Measurements from ENCODE around the gene SFTPB. TPM values are rescaled to one million over a fixed set of nuclear protein-coding genes. Genes with fewer than 3 reads are reported as not detected.

SFTPB gene
- total and polyA plus RNA-seq, 4 donors = not detected

- 84% methylated on average over 15 of the region's 15 CpGs for WGBS
- no peaks in the 10 kb centered on the region for H3K9me3 ChIP-seq (ENCODE audit: control insufficient read depth in 4 of 4, low read length in 3 of 4)
- H3K27me3 ChIP-seq (ENCODE audit: control insufficient read depth in 4 of 4, insufficient read depth in 4 of 4, low read length in 3 of 4) = no peaks in the 10 kb centered on the region
- H3K27ac ChIP-seq (ENCODE audit: low read depth in 1 of 2, low read length in 2 of 2) = peak overlapping the region; percentile 96 to 99
- peaks cover 27 to 62% (median 44%) of the 10 kb centered on the region in 4 donors for H3K4me1 ChIP-seq (ENCODE audit: control insufficient read depth in 4 of 4, insufficient read depth in 4 of 4, low read length in 3 of 4)
- DNase-seq (ENCODE audit: low spot score) = no peak
- no peak overlapping the region for H3K4me3 ChIP-seq (ENCODE audit: low read depth in 1 of 3, low read length in 3 of 3)
- H3K36me3 ChIP-seq (ENCODE audit: control insufficient read depth in 4 of 4, insufficient read depth in 3 of 4, low read depth in 1 of 4, low read length in 3 of 4) = no peaks in the 10 kb centered on the region
- peak overlapping the region in 1 of 2 donors; percentile 76 for H3K9ac ChIP-seq (ENCODE audit: low read depth in 1 of 2, low read length in 2 of 2)
- TF ChIP-seq HNF4A (conservative IDR thresholded peaks at IDR 0.05) = no peak
Observed at GRCh38 chr2:85712336-85712735, 44.3 kb upstream of the SFTPB start.

- H3K27me3 ChIP-seq (ENCODE audit: control insufficient read depth in 4 of 4, insufficient read depth in 4 of 4, low read length in 3 of 4) = no peaks in the 10 kb centered on the region
- no peak for DNase-seq (ENCODE audit: low spot score)
- no peak overlapping the region for H3K27ac ChIP-seq (ENCODE audit: low read depth in 1 of 2, low read length in 2 of 2)
- H3K9ac ChIP-seq (ENCODE audit: low read depth in 1 of 2, low read length in 2 of 2) = no peak overlapping the region
- 91% methylated on average over 8 of the region's 8 CpGs for WGBS
- H3K4me1 ChIP-seq (ENCODE audit: control insufficient read depth in 4 of 4, insufficient read depth in 4 of 4, low read length in 3 of 4) = peaks cover 31 to 70% (median 51%) of the 10 kb centered on the region in 4 donors
- TF ChIP-seq RAD21 (IDR thresholded peaks at IDR 0.05) (no peak), GABPA (IDR thresholded peaks at IDR 0.05 in 1 of 2, conservative IDR thresholded peaks at IDR 0.05 in 1 of 2) (no peak), RXRA (IDR thresholded peaks at IDR 0.05) (no peak), SP1 (IDR thresholded peaks at IDR 0.05) (no peak), JUND (IDR thresholded peaks at IDR 0.05) (no peak), TAF1 (conservative IDR thresholded peaks at IDR 0.05) (no peak), MAX (IDR thresholded peaks at IDR 0.05) (no peak), FOXA1 (IDR thresholded peaks at IDR 0.05) (no peak), FOXA2 (IDR thresholded peaks at IDR 0.05) (no peak), EGR1 (IDR thresholded peaks at IDR 0.05; ENCODE audit: low read depth in 2 of 2) (no peak), YY1 (IDR thresholded peaks at IDR 0.05) (no peak)
- H3K9me3 ChIP-seq (ENCODE audit: control insufficient read depth in 4 of 4, low read length in 3 of 4) = no peaks in the 10 kb centered on the region
- no peaks in the 10 kb centered on the region for H3K36me3 ChIP-seq (ENCODE audit: control insufficient read depth in 4 of 4, insufficient read depth in 3 of 4, low read depth in 1 of 4, low read length in 3 of 4)
- no peak overlapping the region for H3K4me3 ChIP-seq (ENCODE audit: low read depth in 1 of 3, low read length in 3 of 3)
Observed at GRCh38 chr2:85711578-85712060, 43.6 kb upstream of the SFTPB start.

GRCh38 chr2:85710687-85711577 lies 42.9 kb upstream of the SFTPB start:
- no peak for TF ChIP-seq FOXA2 (IDR thresholded peaks at IDR 0.05)
- peak; percentile 12 for TF ChIP-seq NR2F2 (IDR thresholded peaks at IDR 0.05)
- no peak overlapping the region for H3K27ac ChIP-seq (ENCODE audit: low read depth in 1 of 2, low read length in 2 of 2)
- H3K9me3 ChIP-seq (ENCODE audit: control insufficient read depth in 4 of 4, low read length in 3 of 4) = no peaks in the 10 kb centered on the region
- no peaks in the 10 kb centered on the region for H3K27me3 ChIP-seq (ENCODE audit: control insufficient read depth in 4 of 4, insufficient read depth in 4 of 4, low read length in 3 of 4)
- no peak for DNase-seq (ENCODE audit: low spot score)
- peaks cover 35 to 77% (median 58%) of the 10 kb centered on the region in 4 donors for H3K4me1 ChIP-seq (ENCODE audit: control insufficient read depth in 4 of 4, insufficient read depth in 4 of 4, low read length in 3 of 4)
- H3K36me3 ChIP-seq (ENCODE audit: control insufficient read depth in 4 of 4, insufficient read depth in 3 of 4, low read depth in 1 of 4, low read length in 3 of 4) = no peaks in the 10 kb centered on the region
- H3K4me3 ChIP-seq (ENCODE audit: low read depth in 1 of 3, low read length in 3 of 3) = no peak overlapping the region
- WGBS = 86% methylated on average over 19 of the region's 19 CpGs
- H3K9ac ChIP-seq (ENCODE audit: low read depth in 1 of 2, low read length in 2 of 2) = no peak overlapping the region

GRCh38 chr2:85709401-85709811 lies 41.4 kb upstream of the SFTPB start:
- H3K9me3 ChIP-seq (ENCODE audit: control insufficient read depth in 4 of 4, low read length in 3 of 4) = no peaks in the 10 kb centered on the region
- H3K9ac ChIP-seq (ENCODE audit: low read depth in 1 of 2, low read length in 2 of 2) = peak overlapping the region in 1 of 2 donors; percentile 48
- TF ChIP-seq SP1 (IDR thresholded peaks at IDR 0.05) (peak; percentile 18), MAX (IDR thresholded peaks at IDR 0.05) (peak; percentile 39), HNF4A (conservative IDR thresholded peaks at IDR 0.05) (peak in 1 of 2 donors; percentile 18), TAF1 (conservative IDR thresholded peaks at IDR 0.05) (no peak)
- no peaks in the 10 kb centered on the region for H3K36me3 ChIP-seq (ENCODE audit: control insufficient read depth in 4 of 4, insufficient read depth in 3 of 4, low read depth in 1 of 4, low read length in 3 of 4)
- DNase-seq (ENCODE audit: low spot score) = no peak
- H3K27ac ChIP-seq (ENCODE audit: low read depth in 1 of 2, low read length in 2 of 2) = peak overlapping the region; percentile 37 to 68
- H3K4me1 ChIP-seq (ENCODE audit: control insufficient read depth in 4 of 4, insufficient read depth in 4 of 4, low read length in 3 of 4) = peaks cover 41 to 90% (median 69%) of the 10 kb centered on the region in 4 donors
- no peaks in the 10 kb centered on the region for H3K27me3 ChIP-seq (ENCODE audit: control insufficient read depth in 4 of 4, insufficient read depth in 4 of 4, low read length in 3 of 4)
- H3K4me3 ChIP-seq (ENCODE audit: low read depth in 1 of 3, low read length in 3 of 3) = no peak overlapping the region
- 52% methylated on average over 4 of the region's 4 CpGs for WGBS

Measured in liver (tissue), 9 donors.